Measurements from ENCODE around the gene ETS1.
A peak's percentile ranks its signal among the peaks of the same experiment; 100 is the strongest.

The ETS1 gene

GRCh38 chr11:128584253-128584652 is 3.1 kb downstream of the ETS1 start:
- in situ Hi-C loops (cut with HindIII; ENCODE audit: low pct_unique_long_range_greater_than_20kb, low sequenced_read_pairs), result no loop called here
- TF ChIP-seq JUND (IDR thresholded peaks at IDR 0.05; ENCODE audit: low read depth), result no peak
- DNase-seq (ENCODE audit: low read depth in 1 of 2, low spot score in 1 of 2), result no peak

- TF ChIP-seq JUND (IDR thresholded peaks at IDR 0.05; ENCODE audit: low read depth), result no peak
- in situ Hi-C loops (cut with HindIII; ENCODE audit: low pct_unique_long_range_greater_than_20kb, low sequenced_read_pairs), result no loop called here
- peak; percentile 42 to 58 for DNase-seq (ENCODE audit: low read depth in 1 of 2, low spot score in 1 of 2)
These were observed 4.6 kb downstream of the ETS1 start for GRCh38 chr11:128582496-128583366.

GRCh38 chr11:128581561-128582272 is 5.6 kb downstream of the ETS1 start:
- in situ Hi-C loops (cut with HindIII; ENCODE audit: low pct_unique_long_range_greater_than_20kb, low sequenced_read_pairs), result no loop called here
- DNase-seq (ENCODE audit: low read depth in 1 of 2, low spot score in 1 of 2), result no peak
- no peak for TF ChIP-seq JUND (IDR thresholded peaks at IDR 0.05; ENCODE audit: low read depth)

GRCh38 chr11:128580612-128581011 is 6.7 kb downstream of the ETS1 start:
- no peak for DNase-seq (ENCODE audit: low read depth in 1 of 2, low spot score in 1 of 2)
- in situ Hi-C loops (cut with HindIII; ENCODE audit: low pct_unique_long_range_greater_than_20kb, low sequenced_read_pairs), result no loop called here
- TF ChIP-seq JUND (IDR thresholded peaks at IDR 0.05; ENCODE audit: low read depth), result no peak

- in situ Hi-C loops (cut with HindIII; ENCODE audit: low pct_unique_long_range_greater_than_20kb, low sequenced_read_pairs), result no loop called here
- DNase-seq (ENCODE audit: low read depth in 1 of 2, low spot score in 1 of 2), result no peak
- TF ChIP-seq JUND (IDR thresholded peaks at IDR 0.05; ENCODE audit: low read depth), result no peak
These were observed 7.4 kb downstream of the ETS1 start for GRCh38 chr11:128579798-128580504.

- in situ Hi-C loops (cut with HindIII; ENCODE audit: low pct_unique_long_range_greater_than_20kb, low sequenced_read_pairs), result no loop called here
- no peak for TF ChIP-seq JUND (IDR thresholded peaks at IDR 0.05; ENCODE audit: low read depth)
- DNase-seq (ENCODE audit: low read depth in 1 of 2, low spot score in 1 of 2), result no peak
These were observed 10.8 kb downstream of the ETS1 start for GRCh38 chr11:128576555-128576954.

- no peak for TF ChIP-seq JUND (IDR thresholded peaks at IDR 0.05; ENCODE audit: low read depth)
- no peak for DNase-seq (ENCODE audit: low read depth in 1 of 2, low spot score in 1 of 2)
- in situ Hi-C loops (cut with HindIII; ENCODE audit: low pct_unique_long_range_greater_than_20kb, low sequenced_read_pairs), result no loop called here
These were observed 11.4 kb downstream of the ETS1 start for GRCh38 chr11:128575961-128576350.

GRCh38 chr11:128575174-128575960 is 12.0 kb downstream of the ETS1 start:
- in situ Hi-C loops (cut with HindIII; ENCODE audit: low pct_unique_long_range_greater_than_20kb, low sequenced_read_pairs), result no loop called here
- no peak for TF ChIP-seq JUND (IDR thresholded peaks at IDR 0.05; ENCODE audit: low read depth)
- DNase-seq (ENCODE audit: low read depth in 1 of 2, low spot score in 1 of 2), result no peak

- no peak for TF ChIP-seq JUND (IDR thresholded peaks at IDR 0.05; ENCODE audit: low read depth)
- in situ Hi-C loops (cut with HindIII; ENCODE audit: low pct_unique_long_range_greater_than_20kb, low sequenced_read_pairs), result no loop called here
- no peak for DNase-seq (ENCODE audit: low read depth in 1 of 2, low spot score in 1 of 2)
These were observed 12.8 kb downstream of the ETS1 start for GRCh38 chr11:128574576-128575011.

GRCh38 chr11:128573638-128574037 is 13.7 kb downstream of the ETS1 start:
- TF ChIP-seq JUND (IDR thresholded peaks at IDR 0.05; ENCODE audit: low read depth), result no peak
- in situ Hi-C loops (cut with HindIII; ENCODE audit: low pct_unique_long_range_greater_than_20kb, low sequenced_read_pairs), result no loop called here
- no peak for DNase-seq (ENCODE audit: low read depth in 1 of 2, low spot score in 1 of 2)

- no peak for DNase-seq (ENCODE audit: low read depth in 1 of 2, low spot score in 1 of 2)
- TF ChIP-seq JUND (IDR thresholded peaks at IDR 0.05; ENCODE audit: low read depth), result no peak
- in situ Hi-C loops (cut with HindIII; ENCODE audit: low pct_unique_long_range_greater_than_20kb, low sequenced_read_pairs), result no loop called here
These were observed 14.4 kb downstream of the ETS1 start for GRCh38 chr11:128572965-128573364.

GRCh38 chr11:128570632-128571031 is 16.7 kb downstream of the ETS1 start:
- peak in 1 of 2 experiments; percentile 35 for DNase-seq (ENCODE audit: low read depth in 1 of 2, low spot score in 1 of 2)
- TF ChIP-seq JUND (IDR thresholded peaks at IDR 0.05; ENCODE audit: low read depth), result no peak
- in situ Hi-C loops (cut with HindIII; ENCODE audit: low pct_unique_long_range_greater_than_20kb, low sequenced_read_pairs), result no loop called here
